Panc1 (cell line): ENCODE measurements around the gene PBX2. TPM values are rescaled to one million over a fixed set of nuclear protein-coding genes. Genes with fewer than 3 reads are reported as not detected.

Source experiments
- ATAC-seq: fragments of 200-7000 bp; cut with Tn5 transposase; 2 replicates; pipeline ENCODE4 v1.9.1; 2020; ENCODE audit warnings: mild to moderate bottlenecking, moderate library complexity
- BruUV-seq: library from RNA; stranded (reverse); fragments of 400-500 nt; replicated peaks from 2 replicates; lab custom pipeline; 2021; lab: Mats Ljungman, UMichigan
- CTCF ChIA-PET: fragments of 300-600 bp; sonication (Branson Sonifier 250); formaldehyde crosslinking; loops from one replicate; lab custom pipeline; 2022; ENCODE audit warnings: antibody characterized with exemption; lab: Charles Lee
- POLR2A ChIA-PET: fragments of 300-600 bp; sonication (Branson Sonifier 250); formaldehyde crosslinking; loops from one replicate; lab custom pipeline; 2022; ENCODE audit warnings: antibody characterized with exemption; lab: Charles Lee
- DNase-seq: peaks from one replicate; pipeline ENCODE4 v3.0.0-alpha.2; 2010; ENCODE audit warnings: low read depth, low spot score
- H3K27ac ChIP-seq: 2 replicates; pipeline ENCODE4 v1.5.1; 2011; ENCODE audit warnings: mild to moderate bottlenecking, low read length, inconsistent platforms
- H3K27me3 ChIP-seq: fragments of 200-500 bp; sonication (Bioruptor generic); 2 replicates; pipeline ENCODE4 v1.6.0; 2014; ENCODE audit warnings: low read length, inconsistent platforms; ENCODE audit not compliant: control insufficient read depth, insufficient read depth
- H3K36me3 ChIP-seq: fragments of 200-500 bp; sonication (Bioruptor generic); 2 replicates; pipeline ENCODE4 v1.5.1; 2014; ENCODE audit warnings: inconsistent platforms, mild to moderate bottlenecking, low read length, moderate library complexity; ENCODE audit not compliant: control insufficient read depth, insufficient read depth
- H3K4me1 ChIP-seq: 2 replicates; pipeline ENCODE4 v1.5.1; 2011; ENCODE audit warnings: inconsistent platforms, mild to moderate bottlenecking, low read length, moderate library complexity; ENCODE audit not compliant: control insufficient read depth, insufficient read depth
- H3K4me3 ChIP-seq, 2 experiments: 2 replicates each; pipeline ENCODE4 v1.5.1; 2011 to 2012; ENCODE audit warnings: low read depth in 2 of 2, low read length in 2 of 2, mild to moderate bottlenecking in 2 of 2, inconsistent platforms in 1 of 2, moderate library complexity in 1 of 2
- H3K9me3 ChIP-seq: fragments of 200-500 bp; sonication (Bioruptor generic); 2 replicates; pipeline ENCODE4 v1.5.1; 2014; ENCODE audit warnings: low read depth, mild to moderate bottlenecking, inconsistent platforms, low read length, moderate library complexity; ENCODE audit not compliant: control insufficient read depth, insufficient read depth
- CTCF ChIP-seq: fragments of 450-650 bp; IDR thresholded peaks from 2 replicates; pipeline ENCODE4 v1.5.1; 2017; ENCODE audit warnings: mild to moderate bottlenecking
- POLR2AphosphoS5 ChIP-seq: IDR thresholded peaks from 2 replicates; pipeline ENCODE4 v1.6.1; 2012; ENCODE audit warnings: mild to moderate bottlenecking, low read depth, low read length, moderate library complexity
- SIN3A ChIP-seq: IDR thresholded peaks from 2 replicates; pipeline ENCODE4 v1.6.1; 2012; ENCODE audit warnings: low read depth, mild to moderate bottlenecking, low read length, moderate library complexity, borderline replicate concordance; ENCODE audit not compliant: insufficient read depth
- TCF7L2 ChIP-seq: IDR thresholded peaks from 2 replicates; pipeline ENCODE4 v1.6.1; 2011; ENCODE audit warnings: mild to moderate bottlenecking, low read depth, low read length, inconsistent platforms
- in situ Hi-C: cut with HindIII; loops from 2 replicates; pipeline ENCODE4 v1.10.0; 2016; ENCODE audit warnings: low sequenced_read_pairs, low pct_unique_long_range_greater_than_20kb
- intact Hi-C: fragments of 100-400 bp; cut with micrococcal nuclease; formaldehyde crosslinking; loops from one replicate; pipeline ENCODE4 v1.10.0; 2022; ENCODE audit not compliant: unreplicated experiment
- total RNA-seq: library from RNA; stranded (reverse); gene quantifications from one replicate; pipeline ENCODE4 v1.2.1, GENCODE V29; 2021; ENCODE audit not compliant: unreplicated experiment
- TF ChIP-seq, protein P1 (sequence below), 2 experiments: IDR thresholded peaks; 2 replicates each; pipeline ENCODE4 v1.6.1; 2011 to 2012; ENCODE audit warnings: low read depth in 2 of 2, control low read depth in 1 of 2, low read length in 1 of 2, mild to moderate bottlenecking in 1 of 2, moderate library complexity in 1 of 2; ENCODE audit not compliant: insufficient read depth in 1 of 2

Gene PBX2
- total RNA-seq, 1 experiment from 2014 or later: 76.2 TPM

- Histone ChIP-seq H3K9me3 (no peaks in the 10 kb centered on the region), H3K4me3 (no peak overlapping the region), H3K36me3 (0 out of 2 replicates have a peak, but pooled peaks cover 2% of the 10 kb centered on the region), H3K4me1 (no peaks in the 10 kb centered on the region), H3K27ac (no peak overlapping the region), H3K27me3 (no peaks in the 10 kb centered on the region)
- no peak for TF ChIP-seq TCF7L2
- no peak for TF ChIP-seq POLR2AphosphoS5
- TF ChIP-seq SIN3A: no peak
- no peak for TF ChIP-seq CTCF
- TF ChIP-seq, protein P1, sequence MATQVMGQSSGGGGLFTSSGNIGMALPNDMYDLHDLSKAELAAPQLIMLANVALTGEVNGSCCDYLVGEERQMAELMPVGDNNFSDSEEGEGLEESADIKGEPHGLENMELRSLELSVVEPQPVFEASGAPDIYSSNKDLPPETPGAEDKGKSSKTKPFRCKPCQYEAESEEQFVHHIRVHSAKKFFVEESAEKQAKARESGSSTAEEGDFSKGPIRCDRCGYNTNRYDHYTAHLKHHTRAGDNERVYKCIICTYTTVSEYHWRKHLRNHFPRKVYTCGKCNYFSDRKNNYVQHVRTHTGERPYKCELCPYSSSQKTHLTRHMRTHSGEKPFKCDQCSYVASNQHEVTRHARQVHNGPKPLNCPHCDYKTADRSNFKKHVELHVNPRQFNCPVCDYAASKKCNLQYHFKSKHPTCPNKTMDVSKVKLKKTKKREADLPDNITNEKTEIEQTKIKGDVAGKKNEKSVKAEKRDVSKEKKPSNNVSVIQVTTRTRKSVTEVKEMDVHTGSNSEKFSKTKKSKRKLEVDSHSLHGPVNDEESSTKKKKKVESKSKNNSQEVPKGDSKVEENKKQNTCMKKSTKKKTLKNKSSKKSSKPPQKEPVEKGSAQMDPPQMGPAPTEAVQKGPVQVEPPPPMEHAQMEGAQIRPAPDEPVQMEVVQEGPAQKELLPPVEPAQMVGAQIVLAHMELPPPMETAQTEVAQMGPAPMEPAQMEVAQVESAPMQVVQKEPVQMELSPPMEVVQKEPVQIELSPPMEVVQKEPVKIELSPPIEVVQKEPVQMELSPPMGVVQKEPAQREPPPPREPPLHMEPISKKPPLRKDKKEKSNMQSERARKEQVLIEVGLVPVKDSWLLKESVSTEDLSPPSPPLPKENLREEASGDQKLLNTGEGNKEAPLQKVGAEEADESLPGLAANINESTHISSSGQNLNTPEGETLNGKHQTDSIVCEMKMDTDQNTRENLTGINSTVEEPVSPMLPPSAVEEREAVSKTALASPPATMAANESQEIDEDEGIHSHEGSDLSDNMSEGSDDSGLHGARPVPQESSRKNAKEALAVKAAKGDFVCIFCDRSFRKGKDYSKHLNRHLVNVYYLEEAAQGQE (IDR thresholded peaks at IDR 0.05; ENCODE audit: insufficient read depth in 1 of 2, low read depth in 2 of 2, low read length in 1 of 2): no peak
- ChIA-PET CTCF (no interaction called here), POLR2A (no interaction called here)
- intact Hi-C loops: no loop called here
- in situ Hi-C loops: no loop called here
- DNase-seq: no peak
- peak; percentile 31; the same call in 1 of the 2 replicates for ATAC-seq
- no TSS peak for BruUV-seq
Measured at GRCh38 chr6:32167154-32167760, 22.7 kb downstream of the PBX2 start.

GRCh38 chr6:32166411-32167061 is 23.5 kb downstream of the PBX2 start:
- Histone ChIP-seq H3K9me3 (no peaks in the 10 kb centered on the region), H3K4me3 (no peak overlapping the region), H3K27me3 (no peaks in the 10 kb centered on the region), H3K4me1 (no peaks in the 10 kb centered on the region), H3K27ac (no peak overlapping the region), H3K36me3 (0 out of 2 replicates have a peak, but pooled peaks cover under 1% of the 10 kb centered on the region)
- ChIA-PET CTCF (no interaction called here), POLR2A (no interaction called here)
- intact Hi-C loops: no loop called here
- DNase-seq (no peak), ATAC-seq (no peak; the same call in 1 of the 2 replicates)
- in situ Hi-C loops: no loop called here
- BruUV-seq: no TSS peak
- TF ChIP-seq CTCF: no peak
- TF ChIP-seq, protein P1 (IDR thresholded peaks at IDR 0.05; ENCODE audit: insufficient read depth in 1 of 2, low read depth in 2 of 2, low read length in 1 of 2): no peak
- TF ChIP-seq TCF7L2: no peak
- TF ChIP-seq SIN3A: no peak
- TF ChIP-seq POLR2AphosphoS5: no peak
